GM21515 (cell line): Measurements from ENCODE around the gene HGFAC.
"Not testable (repeated sequence)": the region's sequence is repeated elsewhere in the genome, so short reads cannot be mapped to it uniquely, and the experiment has no call there.

Experiments used
- ATAC-seq: cut with Tn5 transposase; IDR thresholded peaks from one replicate; pipeline ENCODE4 v1.9.1; 2021; ENCODE audit not compliant: unreplicated experiment

HGFAC gene

GRCh38 chr4:3410401-3411135, 31.2 kb upstream of the HGFAC start:
- ATAC-seq, result no peak

DNA sequence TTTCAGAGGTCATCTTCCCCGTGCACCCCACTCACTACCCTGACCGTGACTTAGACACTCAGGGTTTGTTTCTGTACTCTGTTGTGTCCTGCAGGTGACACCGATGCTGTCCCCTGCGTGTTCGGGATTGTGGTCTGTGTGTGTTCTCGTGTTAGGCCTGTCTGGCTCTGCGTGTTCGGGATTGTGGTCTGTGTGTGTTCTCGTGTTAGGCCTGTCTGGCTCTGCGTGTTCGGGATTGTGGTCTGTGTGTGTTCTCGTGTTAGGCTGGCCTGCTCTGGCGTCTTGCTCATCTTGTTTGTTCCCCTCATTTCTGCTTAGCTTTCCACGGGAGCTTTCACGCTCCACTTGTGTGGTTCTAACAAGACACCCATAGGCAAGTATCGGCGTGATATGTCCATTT, 30.6 kb upstream of the HGFAC start:
- ATAC-seq, result not testable (repeated sequence)

- no peak for ATAC-seq
Measured at GRCh38 chr4:3411676-3412075, 30.1 kb upstream of the HGFAC start.

DNA sequence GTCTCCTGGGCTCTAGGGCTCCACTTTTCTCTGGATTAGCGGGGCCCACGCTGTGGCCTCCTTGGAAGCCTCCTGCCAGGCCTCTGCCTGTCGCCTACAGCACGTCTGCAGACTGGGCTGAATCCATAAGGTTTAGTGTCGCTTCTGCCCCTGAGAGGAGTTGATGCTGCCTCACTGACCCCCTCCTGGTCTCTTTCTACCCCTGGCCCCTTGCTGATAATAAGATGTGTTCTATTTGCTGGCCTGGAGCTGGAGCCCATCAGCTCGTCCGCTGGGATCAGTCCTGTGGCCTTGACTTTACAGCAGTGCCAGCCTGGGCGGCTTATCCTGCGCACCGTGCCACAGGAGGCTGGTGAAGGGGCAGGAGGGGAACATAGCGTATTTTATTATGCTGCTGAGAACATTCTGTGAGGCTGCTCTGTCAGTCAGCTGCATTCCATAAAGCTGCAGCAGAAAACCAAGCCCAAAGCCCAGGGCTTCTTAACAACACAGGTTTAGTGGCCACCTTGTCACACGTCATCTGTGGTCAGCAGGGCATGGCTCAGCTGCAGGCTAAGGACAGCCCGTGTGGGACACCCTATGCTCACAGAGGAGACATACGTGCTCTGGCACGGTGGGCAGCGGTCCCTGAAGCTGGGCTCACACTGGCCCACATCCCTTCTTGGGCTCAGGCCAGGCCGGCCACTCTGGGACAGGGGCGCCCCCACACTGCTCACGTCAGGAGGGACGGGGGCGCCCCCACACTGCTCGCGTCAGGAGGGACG, 29.3 kb upstream of the HGFAC start:
- ATAC-seq, result no peak

- ATAC-seq, result no peak
Measured at GRCh38 chr4:3413217-3413671, 28.5 kb upstream of the HGFAC start.

- ATAC-seq, result no peak
Measured at GRCh38 chr4:3413675-3414420, 27.9 kb upstream of the HGFAC start.

GRCh38 chr4:3414421-3415279, 27.1 kb upstream of the HGFAC start:
- ATAC-seq, result no peak

DNA sequence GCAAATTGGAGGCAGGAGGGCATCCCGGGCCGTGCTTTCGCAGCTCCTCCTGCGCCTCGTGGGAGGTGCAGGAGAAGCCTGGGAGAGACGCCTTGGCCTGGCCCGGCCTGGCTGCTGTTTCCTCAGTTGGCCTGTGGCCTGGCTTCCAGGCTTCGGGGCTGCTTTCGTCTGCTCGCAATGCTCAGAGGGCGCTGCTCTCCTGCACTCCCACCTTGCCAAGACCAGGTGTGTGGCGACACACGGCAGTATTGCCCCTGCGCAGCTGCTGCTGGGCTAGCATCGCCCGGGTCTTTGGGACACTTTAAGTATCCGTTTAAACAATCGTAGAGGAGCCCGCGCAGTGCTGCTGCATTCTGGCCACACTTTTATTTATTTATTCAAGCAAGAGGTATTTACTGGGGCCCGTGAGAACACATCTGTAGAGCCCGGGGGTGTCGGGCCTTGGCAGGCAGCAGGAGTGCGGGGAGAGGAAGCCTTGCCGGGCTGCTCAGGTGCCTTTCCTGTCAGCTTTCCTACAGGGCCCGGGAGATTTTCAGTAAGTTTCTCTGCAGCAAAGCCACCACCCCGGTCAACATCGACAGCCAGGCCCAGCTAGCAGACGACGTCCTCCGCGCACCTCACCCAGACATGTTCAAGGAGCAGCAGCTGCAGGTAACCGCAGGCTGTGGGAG, 26.2 kb upstream of the HGFAC start:
- no peak for ATAC-seq

DNA sequence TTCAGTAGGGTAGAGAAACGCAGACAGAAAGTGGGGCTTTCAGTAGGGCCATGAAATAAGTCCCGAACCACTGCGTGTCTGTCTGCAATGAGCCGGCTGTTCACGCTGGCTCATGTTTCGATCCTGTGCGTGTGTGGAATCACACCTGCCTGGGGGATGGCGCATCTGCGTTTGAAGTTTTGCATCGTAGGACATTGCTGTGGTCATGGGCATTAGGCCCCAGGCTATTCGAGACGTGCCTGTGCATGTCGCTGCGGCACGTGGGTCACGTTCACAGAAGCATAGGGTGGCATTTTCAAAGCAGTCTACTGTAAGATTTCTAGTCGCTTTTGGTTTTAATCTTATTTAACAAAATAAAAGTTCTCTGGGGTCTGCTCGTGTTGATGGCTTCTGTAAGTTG, 25.5 kb upstream of the HGFAC start:
- no peak for ATAC-seq

GRCh38 chr4:3416821-3417221, 24.9 kb upstream of the HGFAC start:
- ATAC-seq, result no peak

DNA sequence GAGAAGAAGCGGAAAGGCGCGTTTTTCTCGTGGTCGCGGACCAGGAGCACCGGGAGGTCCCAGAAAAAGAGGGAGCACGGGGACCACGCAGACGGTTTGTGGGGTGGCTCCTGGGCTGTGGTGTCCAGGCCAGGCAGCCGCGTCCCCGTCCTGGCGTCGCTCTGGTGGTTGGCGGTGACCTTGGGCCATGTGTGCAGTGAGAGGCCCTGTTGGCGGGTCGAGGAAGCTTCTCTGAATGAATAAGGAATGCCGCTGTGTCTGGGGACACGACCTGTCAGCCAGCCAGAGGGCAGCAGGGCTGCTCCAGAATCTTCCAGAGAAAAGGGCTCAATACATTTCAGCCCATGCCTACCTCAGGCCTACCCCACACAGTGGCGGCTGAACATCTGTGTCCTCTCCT, 24.3 kb upstream of the HGFAC start:
- no peak for ATAC-seq

DNA sequence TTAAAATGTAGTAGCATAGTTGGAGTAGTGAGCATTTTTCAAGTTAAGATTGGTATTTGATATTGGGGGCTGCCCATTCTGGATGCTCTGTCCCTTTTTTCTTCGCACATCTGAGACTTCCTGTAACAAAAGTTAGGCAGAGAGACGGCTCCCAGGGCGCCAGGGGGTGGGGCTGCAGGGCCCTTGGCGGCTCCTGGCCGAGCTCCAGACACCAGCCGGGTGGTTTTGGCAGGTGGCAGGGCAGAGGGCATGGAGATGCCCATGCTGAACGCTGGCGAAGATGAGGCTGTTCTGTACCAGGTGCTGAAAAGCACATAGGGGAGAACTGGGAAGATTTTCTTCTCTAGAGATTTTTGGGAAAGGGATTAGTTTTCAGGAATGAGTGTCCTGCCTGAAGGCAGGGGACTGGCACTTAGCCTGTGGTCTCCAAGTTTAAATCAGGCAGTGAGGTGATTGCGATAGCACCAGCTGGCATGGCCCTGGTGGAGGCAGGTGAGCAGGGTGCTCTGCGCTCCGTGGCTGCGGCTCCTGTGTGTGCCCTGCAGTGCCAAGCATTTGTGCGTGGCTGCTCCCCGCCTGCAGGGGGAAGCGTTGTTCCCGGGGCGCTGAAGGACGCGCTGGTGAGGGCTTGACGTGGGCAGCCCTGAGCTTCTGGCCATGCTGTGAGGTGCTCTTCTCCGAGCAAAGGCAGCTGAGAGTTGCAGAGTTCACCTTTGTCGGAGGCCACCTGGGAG, 23.6 kb upstream of the HGFAC start:
- ATAC-seq, result no peak

GRCh38 chr4:3419836-3420605, 21.7 kb upstream of the HGFAC start:
- ATAC-seq, result no peak

DNA sequence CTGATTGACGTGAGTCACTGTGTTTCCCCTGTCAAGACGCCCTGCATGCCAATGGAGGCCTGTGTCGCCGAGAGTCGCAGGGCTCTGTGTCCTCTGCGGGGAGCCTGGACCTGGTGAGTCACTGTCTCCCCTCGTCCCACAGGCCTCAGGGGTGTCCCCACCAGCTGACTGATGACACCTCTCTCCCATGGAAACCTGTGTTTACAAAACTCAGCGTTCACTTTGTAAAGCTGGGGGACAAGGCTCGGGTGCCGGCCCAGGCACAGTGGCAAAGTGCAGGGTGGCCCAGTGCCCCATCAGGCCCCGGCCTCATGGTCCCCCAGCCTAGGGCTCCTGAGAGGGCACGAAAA, 21.2 kb upstream of the HGFAC start:
- ATAC-seq, result no peak

- ATAC-seq, result no peak
Measured at GRCh38 chr4:3420956-3421355, 20.8 kb upstream of the HGFAC start.

DNA sequence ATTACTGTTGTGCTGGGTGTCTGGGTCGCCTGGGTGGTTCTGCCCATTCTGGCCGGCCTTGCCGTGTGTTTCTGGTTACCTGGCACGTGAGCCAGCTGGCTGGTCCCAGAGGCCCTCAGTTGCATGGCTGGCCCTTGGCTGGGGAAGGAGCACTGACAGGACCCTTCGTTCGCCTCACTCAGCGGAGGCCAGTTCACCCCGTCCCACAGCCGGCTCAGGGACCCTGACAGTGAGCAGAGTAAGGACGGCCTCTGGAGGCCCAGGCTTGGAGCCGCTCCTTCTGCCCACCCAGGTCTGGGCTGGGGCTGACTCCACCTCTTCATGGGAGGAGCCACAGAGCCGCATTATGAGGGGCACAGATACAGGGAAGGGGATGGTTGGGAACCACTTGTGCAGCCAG, 20.3 kb upstream of the HGFAC start:
- no peak for ATAC-seq

GRCh38 chr4:3422241-3422801, 19.4 kb upstream of the HGFAC start:
- no peak for ATAC-seq

GRCh38 chr4:3422808-3423297, 18.9 kb upstream of the HGFAC start:
- no peak for ATAC-seq
